ENCODE data around the gene CISH. TPM values are rescaled to one million over a fixed set of nuclear protein-coding genes. Genes with fewer than 3 reads are reported as not detected.

The CISH gene
- total RNA-seq, 4 donors from 2014 or later, result 5.5 to 15.5 (median 5.8) TPM

DNA sequence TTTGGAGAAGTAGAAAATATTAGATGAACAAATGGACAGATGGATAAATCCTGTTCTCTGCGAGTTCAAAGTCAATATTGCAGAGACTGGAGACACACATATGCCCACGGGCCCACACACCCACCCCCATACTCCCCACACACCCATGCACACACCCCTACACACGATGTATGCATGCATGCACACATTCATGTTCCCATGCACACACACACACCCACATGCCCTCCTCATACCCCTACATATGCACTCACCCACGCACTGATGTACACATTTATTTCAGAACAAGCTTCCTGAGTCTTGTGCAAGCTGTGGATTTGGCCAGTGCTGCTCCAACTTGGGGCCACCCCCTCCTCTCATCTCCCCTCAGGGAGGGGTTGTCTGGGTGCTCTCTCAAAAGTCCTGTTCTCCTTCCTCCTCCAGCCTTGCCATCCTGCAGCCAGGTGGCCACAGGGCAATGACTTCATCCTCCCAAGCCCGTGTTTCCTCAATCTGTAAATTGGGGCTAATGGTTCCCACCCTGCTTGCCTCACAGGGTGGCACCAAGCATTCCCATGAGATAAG is 21.7 kb upstream of the CISH start:
- DNase-seq (ENCODE audit: low spot score in 2 of 2), result no peak
- Histone ChIP-seq H3K27me3 (no peaks in the 10 kb centered on the region), H3K9me3 (no peaks in the 10 kb centered on the region), H3K4me3 (no peak overlapping the region), H3K4me1 (peaks cover 0 to 34% (median 8%) of the 10 kb centered on the region in 4 donors), H3K36me3 (no peaks in the 10 kb centered on the region), H3K27ac (no peak overlapping the region)
- no peak for TF ChIP-seq POLR2A (IDR thresholded peaks at IDR 0.05)
- TF ChIP-seq, protein P1, sequence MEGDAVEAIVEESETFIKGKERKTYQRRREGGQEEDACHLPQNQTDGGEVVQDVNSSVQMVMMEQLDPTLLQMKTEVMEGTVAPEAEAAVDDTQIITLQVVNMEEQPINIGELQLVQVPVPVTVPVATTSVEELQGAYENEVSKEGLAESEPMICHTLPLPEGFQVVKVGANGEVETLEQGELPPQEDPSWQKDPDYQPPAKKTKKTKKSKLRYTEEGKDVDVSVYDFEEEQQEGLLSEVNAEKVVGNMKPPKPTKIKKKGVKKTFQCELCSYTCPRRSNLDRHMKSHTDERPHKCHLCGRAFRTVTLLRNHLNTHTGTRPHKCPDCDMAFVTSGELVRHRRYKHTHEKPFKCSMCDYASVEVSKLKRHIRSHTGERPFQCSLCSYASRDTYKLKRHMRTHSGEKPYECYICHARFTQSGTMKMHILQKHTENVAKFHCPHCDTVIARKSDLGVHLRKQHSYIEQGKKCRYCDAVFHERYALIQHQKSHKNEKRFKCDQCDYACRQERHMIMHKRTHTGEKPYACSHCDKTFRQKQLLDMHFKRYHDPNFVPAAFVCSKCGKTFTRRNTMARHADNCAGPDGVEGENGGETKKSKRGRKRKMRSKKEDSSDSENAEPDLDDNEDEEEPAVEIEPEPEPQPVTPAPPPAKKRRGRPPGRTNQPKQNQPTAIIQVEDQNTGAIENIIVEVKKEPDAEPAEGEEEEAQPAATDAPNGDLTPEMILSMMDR (IDR thresholded peaks at IDR 0.05), result no peak
- no peak for TF ChIP-seq EP300 (IDR thresholded peaks at IDR 0.05)
- WGBS, 2 donors, result 65 to 68% methylated on average over 5 of the region's 5 CpGs

DNA sequence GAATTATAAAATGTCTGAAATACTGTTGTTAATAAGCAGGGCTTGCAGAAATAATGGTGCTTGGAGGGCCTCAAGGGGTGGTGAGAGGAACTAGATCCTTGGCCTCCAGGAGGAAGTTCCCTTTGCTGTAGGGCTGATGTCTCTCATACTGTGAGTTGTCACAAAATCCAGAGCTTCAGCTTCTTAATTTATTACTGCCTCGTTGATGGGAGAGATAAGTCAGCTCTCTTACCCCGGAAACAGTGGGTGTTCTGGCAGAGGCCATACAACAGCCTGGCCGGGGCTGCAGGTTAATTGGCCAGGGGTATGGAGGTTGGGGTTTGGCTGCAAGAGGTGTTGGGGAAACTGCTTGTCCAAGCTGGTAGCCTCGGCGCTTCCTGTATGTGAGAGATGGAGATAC is 20.9 kb upstream of the CISH start:
- no peak overlapping the region for H3K27ac ChIP-seq
- no peak overlapping the region for H3K4me3 ChIP-seq
- H3K4me1 ChIP-seq, result peaks cover 0 to 34% (median 8%) of the 10 kb centered on the region in 4 donors
- no peaks in the 10 kb centered on the region for H3K27me3 ChIP-seq
- WGBS, 2 donors, result 45 to 49% methylated on average over 5 of the region's 5 CpGs
- H3K9me3 ChIP-seq, result no peaks in the 10 kb centered on the region
- no peak for DNase-seq (ENCODE audit: low spot score in 2 of 2)
- TF ChIP-seq EP300 (IDR thresholded peaks at IDR 0.05), result no peak
- TF ChIP-seq POLR2A (IDR thresholded peaks at IDR 0.05), result no peak
- TF ChIP-seq, protein P1 (IDR thresholded peaks at IDR 0.05), result no peak
- H3K36me3 ChIP-seq, result no peaks in the 10 kb centered on the region

DNA sequence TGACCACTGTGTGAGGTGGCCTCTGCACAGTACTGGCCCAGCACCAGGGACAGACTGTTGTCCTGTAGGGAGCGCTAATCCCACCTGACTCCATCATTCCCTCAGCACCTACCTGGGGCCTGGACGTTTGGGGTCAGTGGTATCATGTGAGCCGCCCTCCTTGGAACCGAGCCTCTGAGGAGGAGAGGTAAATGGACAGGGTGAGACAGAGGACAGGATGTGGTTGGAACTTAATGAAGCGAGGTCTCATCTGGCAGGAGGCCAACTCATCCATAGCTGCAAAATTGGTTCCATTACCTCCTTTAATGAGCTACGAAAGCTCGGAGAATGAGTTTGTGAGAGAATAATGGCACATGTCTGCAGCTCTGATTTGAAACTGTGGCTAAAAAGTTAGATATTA is 19.3 kb upstream of the CISH start:
- 69 to 70% methylated on average over 7 of the region's 7 CpGs for WGBS, 2 donors

DNA sequence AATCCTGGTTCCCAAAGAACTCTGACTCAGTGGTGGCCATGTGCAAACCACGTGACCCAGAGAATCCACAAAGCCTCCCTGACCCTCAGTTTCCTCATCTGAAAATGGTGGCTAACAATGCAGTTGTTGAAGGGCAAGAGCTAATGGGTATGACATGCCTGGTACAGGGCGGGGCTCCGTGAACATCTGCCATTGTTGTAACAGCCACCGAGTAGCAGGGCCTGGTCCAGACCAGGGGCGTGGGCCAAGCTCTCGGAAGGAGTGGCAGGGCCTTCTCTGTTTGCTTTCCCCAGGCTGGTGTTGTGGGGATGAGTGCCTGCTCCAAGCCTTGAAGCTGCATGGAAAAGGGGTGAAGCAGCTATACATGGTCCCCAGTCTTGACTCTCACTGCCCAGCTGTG is 18.8 kb upstream of the CISH start:
- no peaks in the 10 kb centered on the region for H3K27me3 ChIP-seq
- 87 to 89% methylated on average over 5 to 6 of the region's 6 CpGs for WGBS, 2 donors
- H3K9me3 ChIP-seq, result no peaks in the 10 kb centered on the region
- no peak overlapping the region for H3K4me3 ChIP-seq
- no peak for TF ChIP-seq EP300 (IDR thresholded peaks at IDR 0.05)
- H3K36me3 ChIP-seq, result no peaks in the 10 kb centered on the region
- no peak for DNase-seq (ENCODE audit: low spot score in 2 of 2)
- H3K4me1 ChIP-seq, result peaks cover 0 to 49% (median 7%) of the 10 kb centered on the region in 4 donors
- H3K27ac ChIP-seq, result no peak overlapping the region

More for the DNA sequence above, 19.3 kb upstream of the CISH start:
- no peaks in the 10 kb centered on the region for H3K27me3 ChIP-seq
- H3K9me3 ChIP-seq, result no peaks in the 10 kb centered on the region
- no peak overlapping the region for H3K27ac ChIP-seq
- TF ChIP-seq POLR2A (IDR thresholded peaks at IDR 0.05) (no peak), EP300 (IDR thresholded peaks at IDR 0.05) (no peak)
- TF ChIP-seq, protein P1 (IDR thresholded peaks at IDR 0.05), result no peak
- DNase-seq (ENCODE audit: low spot score in 2 of 2), result no peak
- no peak overlapping the region for H3K4me3 ChIP-seq
- peaks cover 0 to 46% (median 7%) of the 10 kb centered on the region in 4 donors for H3K4me1 ChIP-seq
- no peaks in the 10 kb centered on the region for H3K36me3 ChIP-seq

DNA sequence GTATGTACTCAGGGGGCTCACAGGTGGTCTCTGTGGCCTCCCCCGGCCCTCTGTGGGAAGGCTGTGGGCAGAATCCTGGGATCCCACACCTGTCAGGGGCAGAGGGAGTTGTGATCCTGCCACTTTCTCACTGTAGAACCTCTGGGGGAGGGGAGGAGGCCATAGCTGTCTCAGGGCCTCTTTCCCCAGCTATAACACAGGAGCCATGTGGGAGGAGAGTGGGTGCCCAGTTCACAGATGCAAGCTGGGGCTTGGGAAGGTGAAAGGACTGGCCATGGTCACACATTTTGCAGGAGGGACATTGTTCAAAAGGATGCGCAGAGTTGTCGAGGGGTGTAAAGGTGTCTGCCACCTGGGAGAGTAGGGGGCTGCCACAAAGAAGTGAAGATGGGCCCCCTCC is 17.0 kb upstream of the CISH start:
- Histone ChIP-seq H3K4me1 (peaks cover 0 to 53% (median 14%) of the 10 kb centered on the region in 4 donors), H3K27me3 (no peaks in the 10 kb centered on the region), H3K27ac (no peak overlapping the region), H3K36me3 (no peaks in the 10 kb centered on the region), H3K4me3 (no peak overlapping the region), H3K9me3 (no peaks in the 10 kb centered on the region)
- TF ChIP-seq POLR2A (IDR thresholded peaks at IDR 0.05) (no peak), EP300 (IDR thresholded peaks at IDR 0.05) (no peak)
- TF ChIP-seq, protein P1 (IDR thresholded peaks at IDR 0.05), result no peak
- no peak for DNase-seq (ENCODE audit: low spot score in 2 of 2)
- 86 to 96% methylated on average over 3 of the region's 3 CpGs for WGBS, 2 donors
